GM19397 (cell line): ENCODE measurements around the gene MED9.

Experiments
- ATAC-seq: cut with Tn5 transposase; IDR thresholded peaks from one replicate; pipeline ENCODE4 v1.9.1; 2021; ENCODE audit warnings: mild to moderate bottlenecking, moderate library complexity; ENCODE audit not compliant: unreplicated experiment

The MED9 gene

GRCh38 chr17:17514993-17515933 lies 38.5 kb downstream of the MED9 start:
- ATAC-seq, result no peak

- no peak for ATAC-seq
Measured at GRCh38 chr17:17515934-17516930, 39.4 kb downstream of the MED9 start.

- no peak for ATAC-seq
Measured at GRCh38 chr17:17516941-17517720, 40.3 kb downstream of the MED9 start.

- no peak for ATAC-seq
Measured at GRCh38 chr17:17518014-17518413, 41.2 kb downstream of the MED9 start.

GRCh38 chr17:17518951-17519350 lies 42.2 kb downstream of the MED9 start:
- ATAC-seq, result no peak

GRCh38 chr17:17519886-17520285 lies 43.1 kb downstream of the MED9 start:
- ATAC-seq, result no peak

- no peak for ATAC-seq
Measured at GRCh38 chr17:17520599-17521232, 43.9 kb downstream of the MED9 start.

GRCh38 chr17:17523001-17523730 lies 46.4 kb downstream of the MED9 start:
- no peak for ATAC-seq

- ATAC-seq, result no peak
Measured at GRCh38 chr17:17523731-17524490, 47.1 kb downstream of the MED9 start.

GRCh38 chr17:17525311-17525710 lies 48.5 kb downstream of the MED9 start:
- ATAC-seq, result no peak

GRCh38 chr17:17525956-17526355 lies 49.2 kb downstream of the MED9 start:
- no peak for ATAC-seq

- no peak for ATAC-seq
Measured at GRCh38 chr17:17526369-17526768, 49.6 kb downstream of the MED9 start.

GRCh38 chr17:17527534-17527933 lies 50.7 kb downstream of the MED9 start:
- ATAC-seq, result no peak

GRCh38 chr17:17527956-17528500 lies 51.2 kb downstream of the MED9 start:
- no peak for ATAC-seq

- no peak for ATAC-seq
Measured at GRCh38 chr17:17528696-17529652, 52.2 kb downstream of the MED9 start.

GRCh38 chr17:17531156-17531555 lies 54.4 kb downstream of the MED9 start:
- no peak for ATAC-seq

GRCh38 chr17:17532991-17533390 lies 56.2 kb downstream of the MED9 start:
- ATAC-seq, result no peak
